ENCODE results near the gene MEGF11.
A peak's percentile ranks its signal among the peaks of the same experiment; 100 is the strongest.

MEGF11 gene

DNA sequence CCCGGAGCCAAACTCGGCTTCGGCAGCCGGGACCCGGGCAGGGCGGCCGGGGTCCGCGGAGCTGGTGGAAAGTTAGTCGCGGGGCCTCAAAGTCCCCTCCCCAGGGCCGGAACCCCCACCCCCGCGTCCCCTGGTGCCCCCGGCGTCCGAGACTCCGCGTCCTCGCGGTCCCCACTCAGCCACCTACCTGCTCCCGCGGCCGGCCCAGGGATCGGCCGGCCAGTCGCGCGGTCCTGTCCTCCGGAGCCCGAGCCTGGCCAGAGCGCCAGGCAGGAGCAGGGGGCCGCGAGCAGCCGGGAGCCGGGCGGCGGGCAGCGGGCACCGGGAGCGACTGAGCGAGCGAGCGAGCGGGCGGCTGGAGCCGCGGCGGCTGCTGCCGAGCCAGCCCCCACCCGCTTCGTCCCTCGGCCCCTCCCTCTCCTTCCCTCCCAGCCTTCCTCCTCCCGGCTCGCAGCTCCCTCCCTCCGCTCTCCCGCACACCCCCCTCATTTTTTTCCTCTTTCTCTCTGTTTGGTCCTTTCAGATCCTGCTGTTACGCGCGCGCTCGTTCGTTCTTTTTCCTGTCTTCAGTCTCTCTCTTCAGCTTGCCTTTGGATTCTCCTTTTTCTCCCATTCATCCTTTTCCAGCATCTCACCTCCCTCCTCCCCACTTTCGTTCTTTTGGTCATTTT lies at the start of gene MEGF11:
TSS of gene MEGF11 (minus strand) at position 333 of the 671 bp plus-strand sequence. CDS start 125,347 bp downstream, outside the sequence.
- no peak for DNase-seq (ENCODE audit: low read depth)

GRCh38 chr15:66302489-66303278 lies 49.1 kb upstream of the MEGF11 start:
- no peak for DNase-seq (ENCODE audit: low read depth)

GRCh38 chr15:66298803-66299251 lies 45.3 kb upstream of the MEGF11 start:
- DNase-seq (ENCODE audit: low read depth), result no peak

GRCh38 chr15:66296186-66296585 lies 42.6 kb upstream of the MEGF11 start:
- no peak for DNase-seq (ENCODE audit: low read depth)

- DNase-seq (ENCODE audit: low read depth), result no peak
Observed at GRCh38 chr15:66294932-66295235, 41.3 kb upstream of the MEGF11 start.

DNA sequence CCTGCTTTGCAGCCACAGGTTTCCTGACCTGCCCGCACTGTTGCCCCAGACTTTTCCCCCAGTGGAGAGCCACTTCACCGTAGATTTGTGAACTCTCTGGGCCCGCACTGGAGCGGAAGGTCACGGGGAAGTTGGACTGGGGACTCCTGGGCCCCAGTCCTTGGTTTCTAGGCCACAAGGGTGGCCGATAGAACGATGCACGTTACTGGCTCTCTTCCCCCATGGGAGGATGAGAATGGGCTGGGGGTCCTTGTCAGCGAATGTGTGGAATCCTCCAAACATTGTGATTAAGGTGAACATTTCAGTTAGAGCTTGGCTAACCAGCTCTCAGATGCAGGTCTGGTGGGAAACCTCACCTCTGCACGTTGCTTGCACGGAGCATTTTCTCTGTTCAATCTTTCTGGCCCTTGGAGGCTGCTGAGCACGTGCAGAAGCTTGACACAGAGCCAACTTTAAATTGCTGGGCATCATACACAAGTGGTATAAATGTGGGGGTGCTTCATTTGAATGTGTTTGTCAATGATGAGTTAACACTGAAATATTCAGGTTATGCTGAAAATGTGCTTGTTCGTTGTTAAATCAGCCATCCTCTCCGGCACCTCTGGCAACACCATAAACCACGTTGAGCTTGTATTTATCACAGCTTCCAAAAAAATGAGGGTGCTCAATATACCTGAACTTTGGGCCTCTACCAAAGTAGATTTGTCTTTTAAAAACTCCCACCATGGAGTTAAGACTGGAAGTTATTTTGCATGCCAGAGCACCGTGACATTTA lies 40.8 kb upstream of the MEGF11 start:
- DNase-seq (ENCODE audit: low read depth), result no peak

GRCh38 chr15:66293419-66294156 lies 40.0 kb upstream of the MEGF11 start, which contains the start of gene DIS3L:
Gene DIS3L, plus strand, starts transcription at chr15:66293568. Its CDS starts 29 bp downstream, at chr15:66293597.
- DNase-seq (ENCODE audit: low read depth), result peak; percentile 30

DNA sequence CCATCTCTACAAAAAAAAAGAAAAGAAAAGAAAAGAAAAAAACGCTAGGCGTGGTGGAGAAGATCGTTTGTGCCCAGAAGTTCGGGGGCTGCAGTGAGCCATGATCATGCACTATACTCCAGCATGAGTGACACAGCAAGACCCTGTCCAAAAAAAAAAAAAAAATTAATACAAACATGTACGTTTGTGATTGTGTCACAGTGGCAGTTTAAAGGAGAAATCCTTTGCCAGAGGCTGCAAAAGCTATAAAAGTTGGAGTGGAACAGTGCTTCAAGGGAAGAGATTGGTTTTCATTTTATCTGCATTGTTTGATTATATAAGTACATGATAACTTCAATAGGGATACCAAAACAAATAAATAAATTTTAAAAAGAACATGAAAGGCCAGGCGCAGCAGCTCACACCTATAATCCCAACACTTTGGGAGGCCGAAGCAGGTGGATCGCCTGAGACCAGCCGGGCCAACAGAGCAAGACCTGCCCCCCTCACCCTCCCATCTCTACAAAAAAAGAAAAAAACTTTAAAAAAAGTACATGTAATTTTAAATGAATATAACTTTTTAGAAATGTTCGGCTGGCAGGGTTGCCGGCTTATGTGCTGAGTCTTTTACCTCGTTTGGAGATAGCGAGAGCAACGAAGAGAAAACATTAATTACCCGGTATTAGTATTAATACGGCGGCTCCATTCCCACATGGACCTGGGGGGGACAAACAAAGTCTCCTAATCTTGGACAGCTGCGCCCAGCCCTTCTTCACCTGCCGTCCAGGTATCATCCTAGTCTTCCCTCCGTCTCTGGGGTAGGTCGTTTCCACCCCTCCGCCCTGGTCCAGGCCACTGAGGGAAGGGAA lies 39.2 kb upstream of the MEGF11 start:
- no peak for DNase-seq (ENCODE audit: low read depth)

GRCh38 chr15:66291816-66292570 lies 38.4 kb upstream of the MEGF11 start:
- no peak for DNase-seq (ENCODE audit: low read depth)

DNA sequence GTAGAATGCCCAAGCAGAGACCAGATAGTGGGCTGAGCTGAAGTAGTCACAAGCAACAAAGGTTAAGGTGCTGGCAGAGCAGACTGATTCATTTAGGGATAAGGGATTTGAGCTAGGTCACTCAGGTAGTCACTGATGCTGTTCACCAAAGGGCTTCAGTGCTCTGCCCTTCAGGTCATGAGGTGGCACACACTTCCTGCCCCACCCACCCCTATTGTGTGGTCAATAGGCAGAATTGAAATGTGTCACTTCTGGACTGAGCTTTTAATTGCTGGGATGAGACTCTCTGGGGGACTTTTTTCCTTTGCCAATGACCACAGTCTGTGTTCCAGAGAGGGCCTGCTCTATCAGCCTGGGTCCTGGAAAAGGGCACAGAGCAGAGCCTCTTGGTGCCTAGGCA lies 37.0 kb upstream of the MEGF11 start:
- no peak for DNase-seq (ENCODE audit: low read depth)

DNA sequence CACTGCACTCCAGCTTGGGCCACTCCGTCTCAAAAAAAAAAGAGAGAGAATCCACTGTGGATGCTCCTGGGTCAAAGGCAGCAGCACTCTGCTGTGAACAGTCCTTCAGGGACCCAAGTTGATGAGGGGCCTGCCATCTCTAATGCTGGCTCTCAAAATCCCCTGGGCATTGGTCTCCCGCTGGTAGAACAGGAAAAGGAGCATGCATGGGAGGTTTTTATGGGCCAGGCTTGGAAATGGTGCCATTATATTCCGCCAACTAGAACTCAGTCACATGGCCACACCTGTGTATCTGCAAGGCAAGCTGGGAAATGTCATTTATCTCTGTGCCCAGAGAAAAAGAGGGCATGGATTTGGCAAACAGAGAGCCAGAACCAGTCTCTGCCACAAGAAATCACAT lies 36.5 kb upstream of the MEGF11 start:
- no peak for DNase-seq (ENCODE audit: low read depth)

- no peak for DNase-seq (ENCODE audit: low read depth)
Observed at GRCh38 chr15:66288551-66289185, 35.1 kb upstream of the MEGF11 start.

- no peak for DNase-seq (ENCODE audit: low read depth)
Observed at GRCh38 chr15:66288093-66288492, 34.5 kb upstream of the MEGF11 start.

DNA sequence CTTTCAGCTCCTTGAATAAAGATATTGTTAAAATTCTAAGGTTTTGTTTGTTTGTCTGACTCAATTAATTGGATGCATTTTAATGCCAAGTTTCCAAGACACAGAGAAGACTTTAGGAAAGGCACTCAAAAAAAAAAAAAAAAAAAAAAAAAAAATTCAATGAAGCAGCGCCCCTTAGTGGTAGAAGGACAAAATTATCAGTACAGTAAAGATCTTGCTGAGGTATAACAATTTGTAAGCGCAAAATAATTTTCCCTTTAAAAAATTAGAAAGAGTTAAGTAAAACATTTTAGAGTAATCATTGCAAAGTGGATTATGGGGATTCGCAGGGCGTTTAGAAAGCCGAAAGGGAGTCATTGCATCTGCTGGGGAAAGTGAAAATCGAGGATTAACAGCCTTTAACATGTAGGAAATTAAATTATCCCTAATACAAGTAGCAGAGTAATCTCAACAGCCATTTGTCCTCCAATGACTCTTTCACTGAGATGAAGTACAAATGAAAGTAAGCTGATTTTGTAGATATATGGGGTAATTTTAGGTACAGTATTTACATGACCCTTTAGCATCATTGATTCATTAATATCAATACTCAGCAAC lies 34.0 kb upstream of the MEGF11 start:
- no peak for DNase-seq (ENCODE audit: low read depth)

DNA sequence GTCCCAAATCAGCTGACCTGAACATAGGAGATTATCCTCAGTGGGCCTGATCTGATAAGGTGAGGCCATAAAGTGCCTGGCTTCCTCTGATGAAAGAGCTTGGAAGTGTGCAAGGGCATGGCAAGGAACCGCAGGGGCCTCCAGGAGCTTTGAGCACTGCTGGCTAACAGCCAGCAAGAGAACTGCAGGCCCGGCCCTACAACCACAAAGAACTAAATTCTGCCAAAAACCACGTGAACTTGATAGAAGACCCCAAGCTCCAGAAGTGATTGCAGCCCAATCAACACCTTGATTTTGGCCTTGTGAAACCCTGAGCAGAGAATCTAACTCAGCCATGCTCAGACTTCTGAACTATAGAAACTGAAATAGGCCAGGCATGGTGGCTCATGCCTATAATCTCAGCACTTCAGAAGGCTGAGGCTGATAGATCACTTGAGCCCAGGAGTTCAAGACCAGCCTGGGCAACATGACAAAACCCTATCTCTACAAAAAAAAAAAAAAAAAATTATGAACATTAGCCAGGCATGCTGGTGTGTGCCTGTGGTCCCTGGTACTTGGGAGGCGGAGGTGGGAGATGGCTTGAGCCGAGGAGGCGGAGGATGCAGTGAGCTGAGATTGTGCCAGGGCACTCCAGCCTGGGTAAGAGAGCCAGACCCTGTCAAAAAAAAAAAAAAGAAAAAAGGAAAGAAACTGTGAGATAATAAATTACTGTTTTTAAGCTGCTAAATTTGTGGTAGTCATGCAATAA lies 32.2 kb upstream of the MEGF11 start:
- no peak for DNase-seq (ENCODE audit: low read depth)

DNA sequence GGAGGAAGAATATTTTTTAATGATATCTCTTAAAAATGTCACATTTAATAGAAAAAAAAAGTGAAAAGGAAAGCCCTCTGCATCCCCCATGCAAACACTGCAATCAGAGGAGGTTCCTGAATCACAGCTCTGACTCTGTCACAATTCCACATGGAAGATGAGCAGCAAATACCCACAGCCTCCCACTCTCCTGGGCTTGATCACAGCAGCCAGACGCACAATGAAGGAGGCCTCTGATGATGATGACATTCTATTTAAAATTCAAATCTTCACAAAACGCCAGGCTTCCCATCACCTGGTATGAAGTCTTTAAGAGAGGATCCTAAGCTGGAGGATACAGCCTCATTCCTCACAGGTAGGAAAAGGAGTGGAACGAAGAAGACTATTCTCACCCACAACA lies 30.7 kb upstream of the MEGF11 start:
- no peak for DNase-seq (ENCODE audit: low read depth)

- no peak for DNase-seq (ENCODE audit: low read depth)
Observed at GRCh38 chr15:66278671-66279070, 25.1 kb upstream of the MEGF11 start.

DNA sequence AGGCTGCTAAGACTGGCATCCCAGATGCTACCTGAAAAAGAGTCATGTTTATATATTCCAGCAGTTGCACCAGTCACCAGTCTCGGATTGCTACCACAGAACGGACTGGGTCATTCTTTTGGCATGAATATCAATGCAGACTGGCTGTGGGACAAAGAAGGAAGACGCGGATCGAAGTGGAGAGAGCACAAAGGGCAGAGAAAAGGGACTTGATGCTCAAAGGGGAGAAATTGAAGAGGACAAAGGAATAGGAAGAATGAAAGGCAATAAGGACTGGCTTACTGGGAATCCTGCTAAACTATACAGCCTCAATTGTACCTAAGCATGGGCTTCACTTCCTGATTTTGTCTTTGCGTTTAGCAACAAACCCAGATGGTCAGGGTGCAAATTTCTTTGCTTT lies 24.5 kb upstream of the MEGF11 start:
- DNase-seq (ENCODE audit: low read depth), result no peak

DNA sequence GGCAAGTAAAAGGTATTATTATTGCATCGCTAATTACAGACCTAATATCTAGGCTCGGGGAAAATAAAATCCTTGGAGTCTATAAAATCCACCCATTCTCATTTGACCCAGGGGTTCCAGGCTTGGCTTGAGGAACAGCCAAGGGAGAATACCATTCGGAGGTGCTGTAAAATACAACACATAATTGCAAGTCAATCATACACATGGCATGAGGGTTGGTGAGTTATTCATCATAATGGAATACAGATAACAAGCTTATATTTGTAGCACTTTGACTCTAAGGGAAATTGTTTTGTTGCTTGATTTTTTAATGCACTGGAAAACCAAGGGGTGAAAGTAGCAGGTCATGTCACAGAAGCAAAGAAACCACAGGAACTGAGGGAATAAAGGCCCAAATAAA lies 23.0 kb upstream of the MEGF11 start:
- no peak for DNase-seq (ENCODE audit: low read depth)

Measured in stimulated activated CD8-positive, alpha-beta memory T cell treated with anti-CD3 and anti-CD28 coated beads, Interleukin-7, amount 100 ng/mL, for 24 hours (primary cell).